Ishikawa (cell line): ENCODE results near the gene PKN2.

Source experiments
- CEBPB ChIP-seq: IDR thresholded peaks from 2 replicates; pipeline ENCODE4 v1.6.1; 2012
- CREB1 ChIP-seq: IDR thresholded peaks from 2 replicates; pipeline ENCODE4 v1.6.1; 2012; ENCODE audit warnings: low read depth
- EGR1 ChIP-seq: IDR thresholded peaks from 2 replicates; pipeline ENCODE4 v1.6.1; 2012
- EP300 ChIP-seq: IDR thresholded peaks from 2 replicates; pipeline ENCODE4 v1.6.1; 2012; ENCODE audit warnings: borderline replicate concordance
- FOXM1 ChIP-seq: IDR thresholded peaks from 2 replicates; pipeline ENCODE4 v1.6.1; 2012; ENCODE audit warnings: low read depth, borderline replicate concordance
- MAX ChIP-seq: IDR thresholded peaks from 2 replicates; pipeline ENCODE4 v1.6.1; 2012
- NFIC ChIP-seq: IDR thresholded peaks from 2 replicates; pipeline ENCODE4 v1.6.1; 2012
- RAD21 ChIP-seq: IDR thresholded peaks from 2 replicates; pipeline ENCODE4 v1.6.1; 2012; ENCODE audit warnings: low read depth
- REST ChIP-seq: IDR thresholded peaks from 2 replicates; pipeline ENCODE4 v1.6.1; 2012; ENCODE audit warnings: low read depth, mild to moderate bottlenecking
- TAF1 ChIP-seq: IDR thresholded peaks from 2 replicates; pipeline ENCODE4 v1.6.1; 2012; ENCODE audit warnings: low read depth, mild to moderate bottlenecking
- TCF12 ChIP-seq: IDR thresholded peaks from 2 replicates; pipeline ENCODE4 v1.6.1; 2012; ENCODE audit warnings: low read depth
- TEAD4 ChIP-seq: IDR thresholded peaks from 2 replicates; pipeline ENCODE4 v1.6.1; 2012
- USF1 ChIP-seq: IDR thresholded peaks from 2 replicates; pipeline ENCODE4 v1.6.1; 2012
- YY1 ChIP-seq: IDR thresholded peaks from 2 replicates; pipeline ENCODE4 v1.6.1; 2012; ENCODE audit warnings: low read depth
- ZBTB7A ChIP-seq: IDR thresholded peaks from 2 replicates; pipeline ENCODE4 v1.6.1; 2012; ENCODE audit warnings: low read depth

PKN2 gene

GRCh38 chr1:88746916-88747315 is 62.8 kb downstream of the PKN2 start:
- TF ChIP-seq TAF1 (no peak), USF1 (no peak), MAX (no peak), TEAD4 (no peak), FOXM1 (no peak), CEBPB (no peak), CREB1 (no peak), TCF12 (no peak), YY1 (no peak), ZBTB7A (no peak), EP300 (no peak), NFIC (no peak), REST (no peak), RAD21 (no peak)

- no peak for TF ChIP-seq REST
- no peak for TF ChIP-seq CEBPB
- TF ChIP-seq MAX: no peak
- TF ChIP-seq TAF1: no peak
- no peak for TF ChIP-seq EGR1
- no peak for TF ChIP-seq EP300
- no peak for TF ChIP-seq NFIC
- no peak for TF ChIP-seq ZBTB7A
- TF ChIP-seq RAD21: no peak
- no peak for TF ChIP-seq USF1
- no peak for TF ChIP-seq CREB1
- TF ChIP-seq TCF12: no peak
- no peak for TF ChIP-seq TEAD4
- TF ChIP-seq FOXM1: no peak
- no peak for TF ChIP-seq YY1
These were observed 67.6 kb downstream of the PKN2 start for GRCh38 chr1:88751714-88752113.

- no peak for TF ChIP-seq TAF1
- no peak for TF ChIP-seq FOXM1
- TF ChIP-seq REST: no peak
- TF ChIP-seq ZBTB7A: no peak
- TF ChIP-seq CREB1: no peak
- TF ChIP-seq TEAD4: no peak
- TF ChIP-seq EP300: no peak
- no peak for TF ChIP-seq TCF12
These were observed 69.4 kb downstream of the PKN2 start for GRCh38 chr1:88753506-88753905.

GRCh38 chr1:88763649-88764406 is 79.8 kb downstream of the PKN2 start:
- no peak for TF ChIP-seq FOXM1
- no peak for TF ChIP-seq EGR1
- TF ChIP-seq USF1: no peak
- no peak for TF ChIP-seq CEBPB
- no peak for TF ChIP-seq TAF1
- no peak for TF ChIP-seq RAD21
- no peak for TF ChIP-seq EP300
